ENCODE measurements around the gene MYO5B. TPM values are rescaled to one million over a fixed set of nuclear protein-coding genes. Genes with fewer than 3 reads are reported as not detected.

The MYO5B gene
- total RNA-seq, 6 experiments from 2014 or later, result 0.17 to 0.28 TPM; not detected in 4

- Mint-ChIP-seq H3K36me3 (ENCODE audit: low read depth) (no peaks in the 10 kb centered on the region), H3K9me3 (no peaks in the 10 kb centered on the region), H3K4me3 (no peak overlapping the region), H3K4me1 (ENCODE audit: low read depth) (no peaks in the 10 kb centered on the region), H3K27me3 (ENCODE audit: insufficient read depth) (peaks cover 9% of the 10 kb centered on the region), H3K27ac (no peak overlapping the region)
- TF ChIP-seq CTCF (IDR thresholded peaks at IDR 0.05), result no peak
- DNase-seq, result no peak
These were observed 17.5 kb downstream of the MYO5B start for GRCh38 chr18:50177294-50177992.

GRCh38 chr18:50172367-50172766 lies 22.6 kb downstream of the MYO5B start:
- Mint-ChIP-seq H3K27ac (no peak overlapping the region), H3K27me3 (ENCODE audit: insufficient read depth) (peaks cover 3% of the 10 kb centered on the region; the same call in 1 of the 2 replicates), H3K36me3 (ENCODE audit: low read depth) (no peaks in the 10 kb centered on the region), H3K4me1 (ENCODE audit: low read depth) (no peaks in the 10 kb centered on the region), H3K9me3 (no peaks in the 10 kb centered on the region), H3K4me3 (no peak overlapping the region)
- no peak for TF ChIP-seq CTCF (IDR thresholded peaks at IDR 0.05)
- no peak for DNase-seq

GRCh38 chr18:50171406-50171805 lies 23.5 kb downstream of the MYO5B start:
- Mint-ChIP-seq H3K4me1 (ENCODE audit: low read depth) (no peaks in the 10 kb centered on the region), H3K9me3 (no peaks in the 10 kb centered on the region), H3K4me3 (no peak overlapping the region), H3K27me3 (ENCODE audit: insufficient read depth) (peaks cover 3% of the 10 kb centered on the region; the same call in 1 of the 2 replicates), H3K27ac (no peak overlapping the region), H3K36me3 (ENCODE audit: low read depth) (no peaks in the 10 kb centered on the region)
- no peak for TF ChIP-seq CTCF (IDR thresholded peaks at IDR 0.05)
- no peak for DNase-seq

GRCh38 chr18:50170004-50170403 lies 24.9 kb downstream of the MYO5B start:
- Mint-ChIP-seq H3K4me1 (ENCODE audit: low read depth) (no peaks in the 10 kb centered on the region), H3K27ac (no peak overlapping the region), H3K9me3 (no peaks in the 10 kb centered on the region), H3K4me3 (no peak overlapping the region), H3K36me3 (ENCODE audit: low read depth) (no peaks in the 10 kb centered on the region), H3K27me3 (ENCODE audit: insufficient read depth) (peaks cover 2% of the 10 kb centered on the region)
- DNase-seq, result no peak
- TF ChIP-seq CTCF (IDR thresholded peaks at IDR 0.05), result no peak

GRCh38 chr18:50169149-50169548 lies 25.8 kb downstream of the MYO5B start:
- no peak overlapping the region for H3K4me3 Mint-ChIP-seq
- H3K27me3 Mint-ChIP-seq (ENCODE audit: insufficient read depth), result peaks cover 2% of the 10 kb centered on the region
- TF ChIP-seq CTCF (IDR thresholded peaks at IDR 0.05), result no peak
- no peak overlapping the region for H3K27ac Mint-ChIP-seq
- H3K36me3 Mint-ChIP-seq (ENCODE audit: low read depth), result no peaks in the 10 kb centered on the region
- no peaks in the 10 kb centered on the region for H3K4me1 Mint-ChIP-seq (ENCODE audit: low read depth)
- no peak for DNase-seq
- H3K9me3 Mint-ChIP-seq, result no peaks in the 10 kb centered on the region

Measured in HFFc6 (cell line).